Measurements from ENCODE around the gene CACNA1S.

CACNA1S gene

DNA sequence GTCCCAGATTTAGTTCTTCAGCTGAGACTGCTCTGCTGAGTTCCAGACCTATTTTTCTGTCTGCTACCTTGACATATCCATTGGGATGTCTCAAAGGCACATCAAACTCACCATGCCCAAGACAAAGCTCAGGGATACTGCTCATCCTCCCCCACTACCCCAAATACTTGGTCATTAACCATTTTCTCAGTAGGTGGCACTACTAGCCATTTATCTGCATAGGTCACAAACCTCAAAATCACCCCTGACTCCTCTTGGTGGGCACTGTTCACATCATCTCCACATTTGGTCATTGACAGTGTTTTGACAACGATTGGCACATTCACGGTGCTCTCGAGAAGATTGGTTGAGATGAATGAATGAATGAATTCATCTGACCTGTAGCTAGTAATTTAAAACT lies 32.1 kb downstream of the CACNA1S start:
- no peak overlapping the region for H3K4me3 Mint-ChIP-seq
- H3K4me1 Mint-ChIP-seq (ENCODE audit: low read depth): no peaks in the 10 kb centered on the region
- H3K9me3 Mint-ChIP-seq: no peaks in the 10 kb centered on the region
- no peak overlapping the region for H3K27ac Mint-ChIP-seq
- H3K27me3 Mint-ChIP-seq: no peaks in the 10 kb centered on the region
- no peaks in the 10 kb centered on the region for H3K36me3 Mint-ChIP-seq (ENCODE audit: low read depth)

DNA sequence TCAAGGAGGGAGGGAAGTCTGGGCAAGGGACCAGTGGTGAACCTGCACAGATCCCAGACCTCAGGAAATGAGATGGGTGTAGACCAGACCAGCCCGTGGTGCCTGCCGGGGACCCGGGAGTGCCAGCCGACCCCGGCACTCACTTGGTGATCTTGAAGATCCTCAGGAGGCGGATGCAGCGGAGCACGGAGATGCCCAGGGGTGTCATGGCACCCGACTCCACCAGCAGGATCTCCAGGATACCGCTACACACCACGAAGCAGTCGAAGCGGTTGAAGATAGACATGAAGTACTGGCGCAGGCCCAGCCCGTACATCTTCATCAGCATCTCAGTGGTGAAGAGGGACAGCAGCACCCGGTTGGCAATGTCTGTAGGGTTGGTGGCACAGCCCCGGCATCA lies 34.5 kb downstream of the CACNA1S start:
- no peaks in the 10 kb centered on the region for H3K4me1 Mint-ChIP-seq (ENCODE audit: low read depth)
- no peak overlapping the region for H3K27ac Mint-ChIP-seq
- no peak overlapping the region for H3K4me3 Mint-ChIP-seq
- no peaks in the 10 kb centered on the region for H3K36me3 Mint-ChIP-seq (ENCODE audit: low read depth)
- no peaks in the 10 kb centered on the region for H3K27me3 Mint-ChIP-seq
- H3K9me3 Mint-ChIP-seq: no peaks in the 10 kb centered on the region

DNA sequence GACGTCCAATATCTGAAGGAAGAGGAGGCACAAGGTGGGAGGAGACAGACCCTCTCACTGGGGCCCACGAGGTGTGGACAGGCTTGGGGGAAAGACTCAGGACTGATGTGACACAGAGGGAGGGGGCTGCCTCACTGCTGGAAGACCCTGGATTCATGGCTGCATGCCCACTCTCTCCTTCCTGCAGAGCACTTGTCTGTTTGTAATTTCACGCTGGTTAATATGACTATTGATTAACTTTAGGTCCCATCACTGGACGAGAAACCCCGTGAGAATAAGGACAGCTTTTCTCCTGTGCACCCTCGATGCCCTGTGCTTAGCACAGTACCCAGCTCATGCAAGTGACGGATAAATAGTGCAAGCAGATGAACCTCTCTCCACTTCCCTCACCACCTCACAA lies 35.1 kb downstream of the CACNA1S start:
- no peak overlapping the region for H3K27ac Mint-ChIP-seq
- no peak overlapping the region for H3K4me3 Mint-ChIP-seq
- no peaks in the 10 kb centered on the region for H3K4me1 Mint-ChIP-seq (ENCODE audit: low read depth)
- no peaks in the 10 kb centered on the region for H3K9me3 Mint-ChIP-seq
- H3K27me3 Mint-ChIP-seq: no peaks in the 10 kb centered on the region
- H3K36me3 Mint-ChIP-seq (ENCODE audit: low read depth): no peaks in the 10 kb centered on the region

DNA sequence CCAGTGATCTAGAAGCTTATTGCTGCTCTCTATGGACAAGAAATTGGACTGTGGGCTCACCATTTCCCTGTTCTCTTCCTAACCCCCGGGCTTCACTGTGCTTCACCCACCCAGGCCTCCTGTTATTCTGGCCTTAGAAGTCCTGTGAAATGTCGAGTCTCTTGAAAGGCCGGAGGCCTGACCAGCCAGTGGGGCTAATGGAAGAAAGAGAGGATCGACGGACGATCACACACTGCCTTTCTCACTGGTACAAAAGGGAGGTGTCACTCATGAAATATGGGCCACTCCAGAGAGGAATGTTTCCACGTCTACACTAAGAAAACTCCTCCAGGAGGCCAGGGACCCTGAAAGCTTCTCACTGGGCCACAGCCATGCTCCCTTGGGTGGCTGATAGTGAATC lies 36.1 kb downstream of the CACNA1S start:
- Mint-ChIP-seq H3K9me3 (no peaks in the 10 kb centered on the region), H3K4me1 (ENCODE audit: low read depth) (no peaks in the 10 kb centered on the region), H3K27ac (no peak overlapping the region), H3K36me3 (ENCODE audit: low read depth) (no peaks in the 10 kb centered on the region), H3K27me3 (no peaks in the 10 kb centered on the region), H3K4me3 (no peak overlapping the region)

DNA sequence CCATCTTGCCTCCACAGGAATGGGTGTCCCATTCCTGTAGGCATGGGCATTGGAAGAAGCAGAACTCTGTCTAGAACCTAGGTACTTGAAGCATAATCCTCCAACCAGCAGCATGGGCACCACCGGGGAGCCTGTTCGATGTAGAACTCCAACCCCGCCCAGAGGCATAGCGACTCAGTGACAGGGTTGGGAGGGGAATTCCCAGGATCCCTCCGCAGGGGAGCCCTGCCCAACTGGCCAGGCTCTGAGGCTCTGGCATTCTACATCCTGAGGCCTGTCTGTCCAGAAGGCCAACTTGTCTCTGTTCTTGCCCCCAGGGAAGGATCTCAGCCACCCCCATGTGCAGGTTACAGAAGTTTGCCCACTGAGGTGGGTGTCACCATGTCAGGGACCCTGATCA lies 38.2 kb downstream of the CACNA1S start:
- Mint-ChIP-seq H3K4me3 (no peak overlapping the region), H3K27me3 (peaks cover 4% of the 10 kb centered on the region), H3K9me3 (no peaks in the 10 kb centered on the region), H3K36me3 (ENCODE audit: low read depth) (no peaks in the 10 kb centered on the region), H3K4me1 (ENCODE audit: low read depth) (no peaks in the 10 kb centered on the region), H3K27ac (no peak overlapping the region)

DNA sequence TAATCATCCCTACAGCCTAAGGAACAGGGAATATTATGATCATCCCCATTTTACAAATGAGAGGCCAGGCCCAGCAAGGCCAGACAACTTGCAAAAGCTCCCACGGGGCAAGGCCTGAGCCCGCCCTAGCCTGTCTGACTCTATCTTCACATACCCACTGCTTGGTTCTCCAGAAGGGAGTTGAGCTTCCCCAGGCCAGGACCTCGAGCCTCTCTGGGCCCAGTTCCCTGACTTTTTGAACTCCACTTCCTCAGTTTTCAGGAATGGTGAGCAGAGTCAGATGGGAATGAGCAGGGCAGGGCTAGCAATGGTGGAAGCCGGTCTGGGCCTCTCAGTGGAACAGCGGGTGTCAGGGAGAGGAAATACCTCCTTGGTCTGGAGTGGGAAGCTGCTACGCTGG lies 39.3 kb downstream of the CACNA1S start:
- Mint-ChIP-seq H3K9me3 (no peaks in the 10 kb centered on the region), H3K36me3 (ENCODE audit: low read depth) (no peaks in the 10 kb centered on the region), H3K4me3 (no peak overlapping the region), H3K27ac (no peak overlapping the region), H3K4me1 (ENCODE audit: low read depth) (no peaks in the 10 kb centered on the region), H3K27me3 (peaks cover 4% of the 10 kb centered on the region)

DNA sequence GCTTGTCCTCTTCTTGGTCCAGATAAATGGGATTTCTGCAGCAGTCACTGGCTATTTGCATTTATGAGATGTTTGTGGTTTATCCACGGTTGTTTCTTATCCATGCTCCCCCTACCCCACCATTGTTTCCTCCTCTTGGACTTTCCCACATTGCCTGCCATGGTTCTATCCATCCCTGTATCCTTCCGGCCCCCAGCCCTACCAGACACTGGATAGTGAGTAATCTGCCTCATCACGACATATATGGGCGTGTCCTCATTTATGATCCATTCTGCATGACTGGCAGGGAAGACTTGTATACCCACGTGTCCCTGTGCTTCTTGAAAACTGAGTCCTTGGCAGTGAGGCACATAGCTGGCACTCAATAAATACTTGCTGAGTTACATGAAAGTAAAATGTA lies 40.1 kb downstream of the CACNA1S start:
- no peaks in the 10 kb centered on the region for H3K4me1 Mint-ChIP-seq (ENCODE audit: low read depth)
- no peak overlapping the region for H3K4me3 Mint-ChIP-seq
- H3K27ac Mint-ChIP-seq: no peak overlapping the region
- H3K36me3 Mint-ChIP-seq (ENCODE audit: low read depth): no peaks in the 10 kb centered on the region
- H3K9me3 Mint-ChIP-seq: no peaks in the 10 kb centered on the region
- H3K27me3 Mint-ChIP-seq: peaks cover 10% of the 10 kb centered on the region

DNA sequence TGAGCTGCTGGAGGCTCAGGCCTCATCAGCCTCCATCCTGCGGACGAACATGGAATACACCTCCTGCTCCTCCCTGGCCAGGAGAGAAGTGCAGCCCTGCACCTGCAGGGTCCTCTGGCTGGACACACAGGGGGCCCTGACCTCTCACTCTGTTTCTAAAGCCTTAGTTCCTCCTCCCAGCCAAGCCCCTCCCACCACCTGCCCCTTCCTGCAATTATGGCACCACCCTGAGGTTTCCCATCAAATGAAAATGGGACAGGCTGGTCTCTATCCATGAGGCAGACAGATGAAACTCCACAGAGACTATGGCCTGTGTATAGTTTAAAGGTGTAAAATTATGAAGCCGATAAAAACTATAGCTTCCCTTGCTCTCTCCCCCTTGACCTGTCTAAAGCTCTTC lies 42.6 kb downstream of the CACNA1S start:
- Mint-ChIP-seq H3K4me3 (no peak overlapping the region), H3K9me3 (no peaks in the 10 kb centered on the region), H3K36me3 (ENCODE audit: low read depth) (no peaks in the 10 kb centered on the region), H3K4me1 (ENCODE audit: low read depth) (no peaks in the 10 kb centered on the region), H3K27ac (no peak overlapping the region), H3K27me3 (peaks cover 10% of the 10 kb centered on the region)

DNA sequence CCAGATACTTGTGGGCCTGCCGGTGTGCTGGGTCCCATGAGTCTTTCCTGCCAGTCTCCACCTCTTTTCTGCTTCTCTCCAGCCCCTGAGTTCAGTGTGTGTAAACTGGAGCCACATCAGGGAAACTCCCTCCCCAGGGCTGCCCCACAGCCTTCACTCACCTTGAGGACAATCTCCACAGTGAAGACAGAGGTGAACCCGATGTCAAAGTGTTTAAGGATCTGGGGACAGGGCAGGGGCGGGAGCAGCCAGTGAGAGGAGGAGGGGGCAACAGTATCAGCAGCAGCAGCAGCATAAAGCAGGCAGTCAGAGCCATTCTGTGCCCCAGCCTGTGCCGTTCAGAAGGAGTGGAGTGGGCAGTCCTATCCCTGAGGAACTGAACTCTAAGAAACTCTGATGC lies 43.2 kb downstream of the CACNA1S start:
- Mint-ChIP-seq H3K27me3 (peaks cover 10% of the 10 kb centered on the region), H3K4me1 (ENCODE audit: low read depth) (no peaks in the 10 kb centered on the region), H3K9me3 (no peaks in the 10 kb centered on the region), H3K36me3 (ENCODE audit: low read depth) (no peaks in the 10 kb centered on the region), H3K27ac (no peak overlapping the region), H3K4me3 (no peak overlapping the region)

DNA sequence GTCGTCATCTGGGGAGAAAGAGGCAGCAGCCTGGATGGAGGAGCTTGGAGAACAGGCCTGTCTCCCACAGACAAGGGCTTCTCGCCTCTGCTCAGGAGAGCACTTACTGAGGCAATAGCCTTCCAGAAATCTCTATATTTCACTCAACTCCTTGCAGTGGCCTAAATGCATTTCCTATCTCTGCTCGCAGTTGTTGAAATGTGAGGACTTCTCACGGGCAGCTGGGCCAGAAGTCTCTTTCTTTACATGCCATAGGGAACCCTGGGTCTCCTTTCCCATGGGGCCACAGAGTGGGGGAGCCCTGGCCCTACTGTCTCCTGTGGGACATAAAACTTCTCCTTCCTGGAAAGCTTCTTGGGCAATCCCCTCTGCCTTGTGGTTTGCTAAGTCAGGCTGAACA lies 45.2 kb downstream of the CACNA1S start:
- H3K36me3 Mint-ChIP-seq (ENCODE audit: low read depth): no peaks in the 10 kb centered on the region
- no peak overlapping the region for H3K27ac Mint-ChIP-seq
- H3K4me3 Mint-ChIP-seq: no peak overlapping the region
- H3K27me3 Mint-ChIP-seq: peaks cover 10% of the 10 kb centered on the region
- no peaks in the 10 kb centered on the region for H3K4me1 Mint-ChIP-seq (ENCODE audit: low read depth)
- H3K9me3 Mint-ChIP-seq: no peaks in the 10 kb centered on the region

DNA sequence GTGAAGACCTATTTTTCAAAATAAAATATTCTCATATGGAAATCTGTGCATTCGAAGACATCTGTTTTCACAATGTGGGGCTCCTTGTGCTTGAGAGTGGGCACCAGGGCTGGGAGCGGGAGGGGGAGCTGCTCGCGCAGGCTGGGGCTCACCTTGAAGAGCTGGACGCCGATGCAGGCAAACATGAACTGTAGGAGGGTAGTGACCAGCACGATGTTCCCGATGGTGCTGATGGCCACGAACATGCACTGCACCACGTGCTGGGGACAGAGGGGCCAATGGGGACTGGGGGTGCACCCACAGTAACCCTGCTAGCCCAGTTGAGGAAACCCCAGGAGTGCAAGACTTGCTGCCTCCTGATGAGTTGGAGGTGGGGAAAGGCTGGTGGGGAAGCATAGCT lies 46.5 kb downstream of the CACNA1S start:
- Mint-ChIP-seq H3K27ac (no peak overlapping the region), H3K4me1 (ENCODE audit: low read depth) (no peaks in the 10 kb centered on the region), H3K9me3 (no peaks in the 10 kb centered on the region), H3K36me3 (ENCODE audit: low read depth) (no peaks in the 10 kb centered on the region), H3K4me3 (no peak overlapping the region), H3K27me3 (peaks cover 10% of the 10 kb centered on the region)

DNA sequence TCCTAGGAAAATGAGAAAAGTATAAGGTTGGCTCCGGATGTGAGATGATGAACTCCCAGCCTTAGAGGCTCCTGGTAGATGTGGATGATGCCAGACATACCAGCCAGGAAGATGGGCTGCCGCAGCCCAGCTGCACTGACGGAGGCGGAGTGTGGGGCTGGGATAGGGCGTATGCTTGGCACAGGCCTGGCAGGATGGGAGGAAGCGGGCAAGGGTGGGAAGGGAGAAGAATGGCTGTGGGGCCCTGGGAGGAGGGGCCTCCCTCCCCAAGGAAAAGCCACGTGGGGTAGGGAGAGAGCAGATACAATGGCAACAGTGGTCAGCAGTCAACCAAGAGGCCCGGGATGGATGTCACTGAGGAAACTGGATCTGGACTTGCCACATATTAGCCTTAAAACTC lies 47.4 kb downstream of the CACNA1S start:
- Mint-ChIP-seq H3K36me3 (ENCODE audit: low read depth) (no peaks in the 10 kb centered on the region), H3K27ac (no peak overlapping the region), H3K4me1 (ENCODE audit: low read depth) (no peaks in the 10 kb centered on the region), H3K4me3 (no peak overlapping the region), H3K27me3 (peaks cover 6% of the 10 kb centered on the region), H3K9me3 (no peaks in the 10 kb centered on the region)

DNA sequence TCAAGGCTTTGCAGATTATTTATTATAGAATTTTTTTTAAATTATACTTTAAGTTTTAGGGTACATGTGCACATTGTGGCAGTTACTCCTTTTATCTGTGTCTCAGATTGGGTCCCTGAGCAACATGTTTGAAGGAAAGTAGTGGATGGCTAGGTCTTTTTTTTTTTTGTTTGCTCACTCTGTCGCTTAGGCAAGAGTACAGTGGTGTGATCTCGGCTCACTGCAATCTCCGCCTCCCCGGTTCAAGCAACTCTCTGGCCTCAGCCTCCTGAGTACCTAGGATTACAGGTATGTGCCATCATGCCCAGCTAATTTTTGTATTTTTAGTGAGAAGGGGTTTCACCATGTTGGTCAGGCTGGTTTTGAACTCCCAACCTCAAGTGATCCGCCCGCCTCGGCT lies 49.1 kb downstream of the CACNA1S start:
- H3K27me3 Mint-ChIP-seq: peaks cover 6% of the 10 kb centered on the region
- no peaks in the 10 kb centered on the region for H3K36me3 Mint-ChIP-seq (ENCODE audit: low read depth)
- H3K4me1 Mint-ChIP-seq (ENCODE audit: low read depth): peaks cover under 1% of the 10 kb centered on the region
- H3K9me3 Mint-ChIP-seq: no peaks in the 10 kb centered on the region
- H3K4me3 Mint-ChIP-seq: no peak overlapping the region
- H3K27ac Mint-ChIP-seq: no peak overlapping the region

DNA sequence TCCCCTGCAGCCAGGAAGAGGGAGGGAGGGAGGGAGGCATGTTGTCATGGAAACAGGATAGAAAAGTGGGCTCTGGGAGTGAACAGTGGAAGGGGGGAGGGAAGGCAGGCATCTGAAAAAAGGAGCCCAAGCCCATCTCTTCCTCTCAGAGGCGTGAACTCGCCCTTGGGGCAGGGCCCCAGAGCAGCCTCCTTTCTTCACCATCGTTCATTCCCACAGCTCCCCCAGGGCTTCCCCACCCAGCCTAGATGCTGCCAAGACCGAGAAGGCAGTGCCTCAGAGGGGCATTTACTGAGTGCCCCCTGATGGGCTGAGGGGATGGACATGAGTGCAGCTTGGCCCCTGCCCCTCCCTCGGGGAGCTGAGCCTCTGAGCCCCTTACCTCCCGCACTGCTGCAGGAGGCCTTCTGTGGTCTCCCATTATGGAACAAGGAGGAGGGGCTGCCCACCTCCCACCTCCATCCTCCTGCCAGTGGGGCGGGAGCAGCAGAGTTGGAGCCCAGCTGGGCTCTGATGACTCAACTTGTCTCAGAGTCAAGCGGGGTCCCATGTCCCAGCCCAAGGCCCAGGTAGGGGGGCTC lies 49.6 kb downstream of the CACNA1S start:
- peaks cover 6% of the 10 kb centered on the region for H3K4me1 Mint-ChIP-seq (ENCODE audit: low read depth)
- H3K27me3 Mint-ChIP-seq: peaks cover 3% of the 10 kb centered on the region
- no peak overlapping the region for H3K27ac Mint-ChIP-seq
- H3K4me3 Mint-ChIP-seq: no peak overlapping the region
- no peaks in the 10 kb centered on the region for H3K9me3 Mint-ChIP-seq
- H3K36me3 Mint-ChIP-seq (ENCODE audit: low read depth): no peaks in the 10 kb centered on the region

DNA sequence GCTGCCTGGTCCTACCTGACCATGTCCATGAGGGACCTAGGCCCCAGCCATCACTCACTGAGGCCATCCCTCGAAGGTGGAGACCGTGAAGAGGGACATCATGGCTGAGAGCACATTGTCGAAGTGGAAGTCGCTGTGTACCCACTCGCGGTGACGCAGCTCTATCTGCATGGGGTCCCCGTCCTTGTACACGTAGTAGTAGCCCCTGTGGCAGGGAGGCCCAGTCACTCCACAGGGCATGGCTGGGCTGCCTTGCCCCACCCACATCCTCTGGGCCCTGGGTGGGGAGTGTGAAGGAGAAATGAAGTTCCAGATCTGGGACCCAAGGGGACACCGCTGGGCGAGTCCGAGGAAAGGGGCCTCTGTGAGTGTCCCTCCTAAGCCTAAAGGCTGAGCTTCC lies 50.3 kb downstream of the CACNA1S start:
- Mint-ChIP-seq H3K27ac (no peak overlapping the region), H3K4me3 (no peak overlapping the region), H3K36me3 (ENCODE audit: low read depth) (no peaks in the 10 kb centered on the region), H3K4me1 (ENCODE audit: low read depth) (peaks cover 12% of the 10 kb centered on the region), H3K27me3 (no peaks in the 10 kb centered on the region), H3K9me3 (no peaks in the 10 kb centered on the region)

DNA sequence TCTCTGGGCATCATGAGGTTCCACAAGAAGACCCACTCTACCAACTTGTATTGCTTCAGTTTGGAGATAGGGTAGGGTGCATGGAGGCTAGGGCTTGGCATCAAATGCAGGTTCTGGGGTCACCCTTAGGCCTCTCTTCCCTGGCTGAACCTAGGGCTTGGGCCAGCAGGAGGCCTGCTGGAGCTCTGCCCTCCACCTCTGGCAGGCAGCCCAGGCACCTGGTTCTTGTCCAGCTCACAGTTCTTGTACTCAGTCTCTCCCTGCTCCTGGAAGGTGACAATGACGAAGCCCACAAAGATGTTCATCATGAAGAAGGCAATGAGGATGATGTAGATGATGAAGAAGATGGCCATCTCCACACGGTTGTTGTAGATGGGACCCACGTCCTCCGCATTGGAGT lies 51.2 kb downstream of the CACNA1S start:
- Mint-ChIP-seq H3K4me3 (no peak overlapping the region), H3K36me3 (ENCODE audit: low read depth) (no peaks in the 10 kb centered on the region), H3K27ac (no peak overlapping the region), H3K9me3 (no peaks in the 10 kb centered on the region), H3K27me3 (no peaks in the 10 kb centered on the region), H3K4me1 (ENCODE audit: low read depth) (peaks cover 16% of the 10 kb centered on the region)

Measured in stimulated activated naive CD8-positive, alpha-beta T cell treated with anti-CD3 and anti-CD28 coated beads, Interleukin-15, Interleukin-2, amounts not matched to agents 100 ng/mL and 50 ng/mL, for 24 hours (primary cell).